CMK (cell line): Measurements from ENCODE around the gene SYNE3.

Experiments used
- DNase-seq: peaks from one replicate; pipeline ENCODE4 v3.0.0-alpha.2; 2010; ENCODE audit warnings: low read depth

The SYNE3 gene

DNA sequence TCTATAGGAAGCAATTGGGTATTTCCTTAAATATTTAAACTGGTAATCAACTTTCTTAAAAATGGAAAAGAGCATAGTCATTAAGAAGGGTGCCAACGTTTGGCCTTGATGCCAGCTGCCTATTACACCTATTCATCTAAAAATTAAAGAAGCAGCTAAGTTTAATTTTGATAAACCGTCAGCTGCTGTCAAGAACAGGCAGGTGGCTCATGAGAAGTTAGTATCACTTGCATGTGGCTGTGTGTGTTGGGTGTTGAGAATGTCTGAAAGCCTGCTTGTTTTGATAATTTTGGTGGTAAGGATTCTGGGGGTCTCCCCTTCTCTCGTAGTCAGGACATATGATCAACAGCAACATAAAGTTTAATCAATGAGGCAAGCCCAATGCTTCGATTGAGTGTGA lies 24.9 kb upstream of the SYNE3 start:
- no peak for DNase-seq

DNA sequence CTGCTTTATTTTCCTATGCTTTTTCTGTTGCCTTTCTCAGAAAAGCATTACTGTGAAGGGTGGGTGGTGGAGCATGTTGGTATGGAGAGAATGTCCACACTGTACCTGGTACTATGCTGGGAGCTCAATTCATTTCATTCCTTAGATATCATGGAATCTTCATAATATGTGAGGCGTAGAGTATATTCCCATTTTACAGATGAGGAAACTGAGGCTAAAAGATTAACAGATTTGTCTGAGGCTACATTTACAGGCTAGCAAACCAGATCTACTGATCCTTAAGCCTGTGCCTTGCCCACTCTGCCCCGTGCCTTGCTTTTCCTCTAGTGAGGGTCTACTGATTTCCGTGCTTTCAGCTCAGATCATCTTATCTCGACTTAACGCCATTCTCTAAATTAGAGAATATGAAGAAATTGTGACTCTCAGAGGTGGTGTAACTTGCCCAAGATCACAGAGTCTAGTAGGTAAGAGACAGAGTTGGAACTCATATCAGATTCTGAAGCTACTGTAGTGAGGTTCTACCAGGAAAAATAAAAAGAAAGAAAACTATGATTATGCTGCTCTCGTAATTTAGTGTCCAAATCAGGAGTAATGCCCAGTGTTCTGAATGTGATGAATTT lies 23.9 kb upstream of the SYNE3 start:
- DNase-seq, result no peak

DNA sequence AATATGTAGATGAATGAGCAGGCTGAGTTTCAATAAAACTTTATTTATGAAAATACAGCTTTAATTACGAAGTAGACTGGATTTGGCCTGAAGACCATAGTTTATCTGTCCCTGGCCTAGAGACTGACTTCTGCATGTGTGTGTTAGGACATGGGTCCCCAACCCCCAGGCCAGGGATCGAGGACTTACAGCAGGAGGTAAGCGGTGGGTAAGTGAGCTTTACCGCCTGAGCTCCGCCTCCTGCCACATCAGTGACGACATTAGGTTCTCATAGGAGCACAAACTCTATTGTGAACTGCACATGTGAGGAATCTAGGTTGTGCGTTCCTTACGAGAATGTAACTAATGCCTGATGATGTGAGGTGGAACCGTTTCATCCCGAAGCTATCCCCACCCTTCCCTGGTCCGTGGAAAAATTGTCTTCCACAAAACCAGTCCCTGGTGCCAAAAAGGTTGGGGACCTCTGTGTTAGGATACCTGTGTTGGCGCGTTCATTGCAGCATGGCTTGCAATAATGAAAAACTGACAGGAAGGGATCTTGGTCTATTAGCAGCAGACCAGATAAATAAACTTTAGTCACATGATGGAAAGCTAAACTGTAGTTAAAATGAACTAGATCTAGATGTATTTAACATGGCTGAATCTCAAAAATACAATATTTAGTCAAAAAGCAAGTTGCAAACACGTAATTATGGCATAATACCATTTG lies 22.5 kb upstream of the SYNE3 start:
- no peak for DNase-seq

DNA sequence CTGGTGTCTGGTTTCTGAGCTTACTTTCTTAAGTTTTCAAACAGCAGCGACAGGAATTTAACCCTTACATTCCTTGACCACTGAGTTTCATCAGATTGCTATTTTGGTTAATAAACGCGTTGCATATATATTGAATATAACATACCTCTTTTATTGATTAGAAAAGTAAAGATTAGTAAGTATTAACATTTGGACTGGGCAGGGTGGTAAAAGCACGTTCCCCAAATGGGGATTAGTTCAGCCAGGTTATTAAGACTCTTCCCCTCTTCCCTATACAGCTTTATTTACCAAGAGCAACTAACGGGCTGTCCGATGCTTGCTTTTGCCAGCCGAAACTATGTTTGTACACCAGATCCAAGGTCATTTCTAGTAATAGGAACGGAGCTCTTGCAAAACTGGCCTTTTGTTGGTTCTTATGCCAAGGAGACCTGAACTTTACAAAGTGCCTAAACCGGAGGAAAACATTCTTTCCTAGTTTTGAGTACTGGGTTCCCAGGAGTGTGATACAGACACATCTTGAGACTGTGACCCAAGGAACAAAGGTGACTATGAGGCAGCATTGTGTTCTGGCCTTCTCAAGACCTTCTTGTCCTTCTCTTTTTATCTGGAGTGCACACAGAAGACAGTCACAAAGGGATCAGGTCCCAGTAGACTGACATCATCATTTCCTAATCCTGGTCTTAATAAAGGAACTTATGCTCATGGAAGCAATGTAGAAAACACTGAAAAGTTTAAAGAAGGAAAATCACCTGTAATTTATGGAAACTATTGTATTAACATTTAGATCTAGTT lies 21.0 kb upstream of the SYNE3 start:
- DNase-seq, result no peak

DNA sequence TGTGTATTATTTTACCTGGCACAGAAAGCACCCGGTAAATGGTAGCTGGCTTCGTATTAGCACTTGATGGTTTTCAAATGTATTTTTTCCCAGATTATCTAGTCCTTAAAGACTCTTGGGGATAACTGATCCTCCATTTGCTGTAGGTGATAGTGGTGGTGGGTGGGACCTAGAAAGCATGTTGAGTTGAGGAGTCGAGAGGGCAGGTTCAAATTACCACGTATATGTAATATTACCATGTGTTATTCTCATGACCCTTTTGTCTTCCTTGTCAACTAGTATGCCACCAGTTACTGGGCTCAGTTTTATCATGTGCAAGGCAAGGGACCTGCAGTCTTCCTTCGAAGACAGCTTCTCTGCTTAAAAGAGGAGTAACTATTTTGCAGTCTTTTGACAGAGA lies 20.2 kb upstream of the SYNE3 start:
- no peak for DNase-seq

DNA sequence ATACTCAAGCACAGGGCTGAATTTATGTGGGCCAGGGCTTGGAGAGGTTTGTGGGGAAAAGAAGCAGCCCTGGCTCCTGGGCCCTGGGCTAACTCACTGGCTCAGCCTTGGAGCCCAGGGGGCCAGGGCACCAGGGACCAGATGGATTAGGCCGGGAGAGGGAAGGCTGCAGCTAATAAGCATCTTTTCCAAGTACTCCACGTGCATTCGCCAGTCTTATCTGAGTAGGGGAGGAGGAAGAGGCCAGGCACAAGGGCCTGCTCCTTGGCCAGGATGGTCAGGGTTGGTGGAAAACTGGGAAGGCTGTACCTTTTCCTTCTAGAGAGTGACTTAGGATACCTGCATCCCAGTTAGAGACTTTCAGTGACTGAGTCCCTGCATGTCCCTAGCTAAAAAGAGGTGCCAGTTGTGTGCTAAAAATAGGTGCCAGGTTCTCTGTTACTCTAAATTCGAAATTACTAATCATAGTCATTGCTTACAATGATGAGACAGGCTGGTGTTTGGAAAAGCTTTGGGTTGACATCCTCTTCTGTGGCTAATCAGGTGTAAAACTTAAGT lies 19.7 kb upstream of the SYNE3 start:
- no peak for DNase-seq

DNA sequence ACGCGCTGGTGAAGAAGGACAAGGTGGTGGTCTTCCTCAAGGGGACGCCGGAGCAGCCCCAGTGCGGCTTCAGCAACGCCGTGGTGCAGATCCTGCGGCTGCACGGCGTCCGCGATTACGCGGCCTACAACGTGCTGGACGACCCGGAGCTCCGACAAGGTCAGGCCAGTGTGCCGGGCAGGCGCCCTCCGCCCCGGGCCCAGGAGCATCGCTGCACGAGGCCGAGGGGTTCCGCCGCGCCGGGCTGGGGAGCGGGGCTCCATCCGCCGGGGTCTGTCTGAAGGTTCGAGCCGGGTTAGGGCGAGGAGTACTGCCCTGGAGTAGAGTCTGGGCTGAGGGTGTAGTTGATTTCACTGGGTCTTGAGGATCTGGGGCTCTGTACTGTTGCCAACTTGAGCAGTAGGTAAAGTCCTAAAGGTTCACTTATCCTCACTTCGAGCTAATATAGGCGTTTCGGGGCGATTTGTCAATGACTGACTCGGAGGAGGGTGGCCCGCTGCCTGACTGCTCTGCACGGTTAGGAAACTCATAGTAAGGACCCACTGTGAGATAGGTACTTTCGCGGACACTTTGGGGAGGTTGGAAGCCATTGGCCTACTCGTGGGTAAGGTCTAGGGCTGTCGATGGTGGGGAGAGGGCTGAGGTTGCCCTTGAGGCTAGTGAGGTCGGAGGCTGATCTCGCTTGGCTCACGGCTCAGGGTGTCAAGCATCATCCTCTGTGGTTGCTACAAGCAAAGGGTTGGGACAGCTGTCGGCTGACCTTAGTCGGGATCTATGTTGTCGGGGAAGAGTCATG lies 19.0 kb upstream of the SYNE3 start:
- no peak for DNase-seq

DNA sequence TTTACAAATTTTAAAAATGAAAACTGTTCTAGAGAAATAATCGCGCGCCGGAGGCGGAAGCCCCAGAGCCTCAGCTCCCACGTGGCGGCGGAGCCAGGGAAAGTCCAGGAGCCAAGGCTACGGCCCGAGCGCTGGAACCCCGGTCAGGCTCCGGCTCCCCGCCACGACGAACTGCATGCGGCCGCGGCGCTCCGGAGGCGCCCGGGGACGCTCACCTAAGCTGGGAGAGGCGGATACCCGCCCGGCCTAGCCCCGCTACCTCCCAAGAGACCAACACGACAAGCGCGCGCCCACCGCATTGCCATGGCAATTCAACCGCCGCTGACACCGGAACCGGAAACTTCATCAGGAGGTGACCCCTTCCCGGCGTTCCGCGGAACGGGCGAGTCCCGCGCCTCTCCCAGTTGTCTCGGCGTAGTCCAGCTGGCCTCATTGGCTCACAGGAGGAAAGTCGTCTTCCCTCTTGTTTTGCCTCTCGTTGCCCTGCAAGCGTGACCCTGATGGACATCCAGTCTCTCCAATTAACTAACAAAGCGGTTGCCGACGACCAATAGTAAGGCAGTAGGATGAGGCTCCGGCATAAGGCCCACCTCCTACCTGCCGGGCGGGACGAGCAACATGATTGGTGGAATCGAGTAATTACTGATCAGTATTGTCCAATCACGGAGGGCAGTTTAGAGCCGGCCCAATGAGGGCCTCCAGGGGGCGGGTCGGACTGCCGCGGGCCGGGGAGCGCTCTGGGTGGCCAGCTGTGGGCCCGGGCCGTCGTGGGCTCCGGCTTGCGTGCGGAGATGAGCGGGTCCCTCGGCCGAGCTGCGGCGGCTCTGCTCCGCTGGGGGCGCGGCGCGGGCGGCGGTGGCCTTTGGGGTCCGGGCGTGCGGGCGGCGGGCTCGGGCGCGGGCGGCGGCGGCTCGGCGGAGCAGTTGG lies 18.1 kb upstream of the SYNE3 start, which contains the start of gene GLRX5:
Gene GLRX5 (plus strand): TSS at position 752 of the 927 bp plus-strand sequence. CDS start 40 bp downstream, at position 792.
- DNase-seq, result peak; percentile 92

DNA sequence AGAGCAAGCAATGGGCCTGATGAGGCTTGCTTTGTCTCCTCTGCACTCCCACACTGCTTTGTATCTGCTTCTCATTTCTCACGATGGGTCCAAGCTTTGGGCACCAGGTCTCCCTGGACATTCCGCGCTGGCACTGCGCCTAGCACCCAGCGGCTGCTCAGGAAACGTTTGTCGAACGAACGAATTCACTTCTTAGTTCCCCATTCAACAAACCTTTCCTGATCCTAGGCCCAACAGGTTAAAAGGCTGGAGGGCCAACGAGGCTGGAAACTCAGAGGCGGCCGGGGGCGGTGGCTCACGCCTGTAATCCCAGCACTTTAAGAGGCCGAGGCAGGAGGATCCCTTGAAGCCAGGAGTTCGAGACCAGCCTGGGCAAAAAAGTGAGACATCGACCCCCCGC lies 17.4 kb upstream of the SYNE3 start:
- DNase-seq, result no peak

DNA sequence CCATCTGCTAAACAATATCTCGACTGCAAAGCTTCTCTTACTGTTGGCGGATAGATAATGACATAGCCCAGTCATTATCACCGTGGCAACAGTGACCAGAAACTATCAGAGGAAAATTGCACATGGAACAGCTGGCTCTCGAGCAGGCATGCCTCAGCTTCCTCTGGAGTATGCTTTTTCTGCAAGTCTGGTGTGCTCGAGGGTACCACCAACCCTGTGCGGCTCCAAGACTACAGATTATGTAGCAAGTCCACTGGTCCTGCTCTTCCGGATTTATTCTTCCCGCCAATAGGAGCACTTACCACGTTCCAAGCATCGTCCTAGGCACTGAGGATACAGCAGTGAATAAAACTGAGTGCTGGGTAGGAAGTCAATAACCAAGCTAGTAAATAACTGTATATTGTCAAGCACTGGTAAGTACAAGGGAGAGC lies 17.0 kb upstream of the SYNE3 start:
- DNase-seq, result no peak

DNA sequence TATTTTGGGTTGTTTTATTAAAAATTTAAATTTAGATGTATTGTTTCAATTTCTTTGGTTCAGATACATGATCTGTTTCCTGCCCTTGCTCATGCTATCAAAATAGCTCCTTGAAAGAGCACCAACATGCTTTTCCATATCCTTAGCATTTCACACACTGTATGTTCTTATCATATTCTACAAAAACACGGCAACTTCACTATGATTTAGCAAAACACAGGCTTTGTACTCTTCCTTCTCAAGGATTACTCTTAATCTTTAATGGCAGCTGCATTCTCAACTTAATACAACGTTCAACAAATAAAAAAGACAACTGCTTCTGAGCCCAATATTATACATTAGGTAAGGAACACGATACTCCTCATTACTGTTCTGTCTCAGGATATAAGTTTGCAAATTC lies 15.5 kb upstream of the SYNE3 start:
- no peak for DNase-seq

DNA sequence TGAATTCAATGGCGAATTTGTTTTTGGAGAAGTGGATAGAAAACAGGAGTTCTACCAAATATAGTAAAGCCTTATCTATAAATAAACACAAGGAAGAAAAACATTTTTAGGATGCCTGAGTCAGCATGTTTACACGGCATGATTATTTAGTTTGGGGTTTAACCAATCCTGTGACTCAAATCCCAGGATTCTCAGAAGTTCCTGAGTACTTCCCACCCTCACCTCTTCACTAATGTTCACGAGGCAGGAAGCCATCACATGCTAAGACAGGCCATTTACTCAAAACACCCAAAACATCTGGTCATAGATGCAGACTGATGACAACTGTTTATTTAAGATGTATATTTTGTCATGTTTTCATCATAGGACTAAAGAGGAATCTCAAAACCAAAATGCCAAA lies 15.0 kb upstream of the SYNE3 start:
- DNase-seq, result no peak

DNA sequence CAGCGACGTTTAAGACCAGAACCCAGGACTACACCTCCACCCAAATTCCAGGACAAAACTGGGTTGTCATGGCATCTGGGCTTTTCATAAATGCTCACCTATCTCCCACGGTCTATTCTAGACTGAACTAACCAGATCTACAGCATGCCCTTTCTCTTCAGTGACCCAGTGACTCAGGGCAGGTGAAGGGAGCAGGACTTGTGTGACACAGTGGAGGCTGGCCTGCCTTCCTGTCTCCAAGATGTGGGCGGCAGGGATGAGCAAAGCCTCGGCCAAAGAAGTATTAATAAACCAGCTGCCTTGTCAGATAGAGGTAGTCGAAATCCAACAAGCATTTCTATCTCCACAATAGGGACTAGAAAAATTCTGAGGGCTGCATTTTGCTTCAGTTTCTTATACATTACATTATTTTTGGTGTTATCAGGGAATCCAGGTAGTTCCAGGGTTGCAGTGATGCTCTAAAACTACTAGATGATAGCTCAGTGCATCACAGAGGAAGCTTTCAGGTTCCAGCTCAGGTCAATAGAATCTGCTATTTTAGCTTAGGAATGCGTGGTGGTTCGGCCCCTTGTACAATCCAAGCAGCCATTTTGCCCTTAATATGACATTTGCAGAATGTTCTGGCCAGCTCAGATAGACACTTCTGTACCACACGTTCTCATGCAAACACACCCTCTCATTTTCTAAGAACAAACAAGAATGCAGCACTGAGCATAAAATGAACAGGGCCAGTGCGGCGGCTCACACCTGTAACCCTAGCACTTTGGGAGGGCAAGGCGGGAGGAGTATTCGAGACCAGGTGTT lies 14.2 kb upstream of the SYNE3 start:
- DNase-seq, result no peak

DNA sequence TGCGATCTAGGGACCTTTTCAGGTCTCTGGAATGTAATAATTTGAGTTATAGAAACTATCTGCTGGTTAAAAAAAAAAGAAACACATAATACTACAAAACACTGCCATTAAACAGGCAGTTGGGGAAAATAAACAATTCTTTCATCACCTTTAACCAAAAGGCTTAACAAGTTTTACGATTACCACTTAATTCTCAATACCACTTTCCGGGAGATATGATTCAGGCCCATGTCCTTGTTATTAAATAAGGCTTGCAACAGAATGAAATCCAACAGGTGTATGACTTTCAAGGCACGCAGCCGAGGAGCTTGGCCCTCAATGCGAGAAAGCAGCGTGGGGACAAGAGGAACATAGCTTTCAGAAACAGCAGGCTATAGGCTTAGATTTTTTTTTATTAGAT lies 12.8 kb upstream of the SYNE3 start:
- no peak for DNase-seq

DNA sequence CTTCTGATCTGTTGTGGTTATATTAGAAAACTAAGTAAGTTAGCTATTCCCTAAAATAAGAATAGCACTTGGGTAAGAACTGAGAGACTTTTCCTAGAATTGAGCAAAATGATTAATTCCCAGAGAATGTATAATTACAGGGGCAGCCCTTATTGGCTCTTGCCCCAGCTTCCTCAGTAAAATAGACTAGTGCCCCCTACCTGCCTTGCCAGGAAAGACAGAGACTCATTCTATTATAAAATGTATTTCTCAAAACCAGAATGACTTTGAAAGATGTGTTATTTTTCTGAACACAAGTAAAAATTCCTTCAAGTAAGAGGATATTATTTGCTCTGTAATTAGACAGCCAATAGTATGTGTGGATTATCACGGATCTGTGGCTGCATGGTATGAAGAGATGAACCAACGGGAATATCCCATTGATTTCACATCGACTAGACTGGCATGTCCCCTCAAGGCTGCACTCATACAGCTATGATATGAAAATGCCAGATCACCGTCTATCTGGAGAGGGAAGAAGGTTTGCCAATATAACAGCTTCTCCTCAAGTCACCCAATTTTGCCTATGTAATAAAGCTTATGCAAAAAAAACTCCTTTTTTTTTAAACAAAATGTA lies 11.0 kb upstream of the SYNE3 start:
- no peak for DNase-seq

DNA sequence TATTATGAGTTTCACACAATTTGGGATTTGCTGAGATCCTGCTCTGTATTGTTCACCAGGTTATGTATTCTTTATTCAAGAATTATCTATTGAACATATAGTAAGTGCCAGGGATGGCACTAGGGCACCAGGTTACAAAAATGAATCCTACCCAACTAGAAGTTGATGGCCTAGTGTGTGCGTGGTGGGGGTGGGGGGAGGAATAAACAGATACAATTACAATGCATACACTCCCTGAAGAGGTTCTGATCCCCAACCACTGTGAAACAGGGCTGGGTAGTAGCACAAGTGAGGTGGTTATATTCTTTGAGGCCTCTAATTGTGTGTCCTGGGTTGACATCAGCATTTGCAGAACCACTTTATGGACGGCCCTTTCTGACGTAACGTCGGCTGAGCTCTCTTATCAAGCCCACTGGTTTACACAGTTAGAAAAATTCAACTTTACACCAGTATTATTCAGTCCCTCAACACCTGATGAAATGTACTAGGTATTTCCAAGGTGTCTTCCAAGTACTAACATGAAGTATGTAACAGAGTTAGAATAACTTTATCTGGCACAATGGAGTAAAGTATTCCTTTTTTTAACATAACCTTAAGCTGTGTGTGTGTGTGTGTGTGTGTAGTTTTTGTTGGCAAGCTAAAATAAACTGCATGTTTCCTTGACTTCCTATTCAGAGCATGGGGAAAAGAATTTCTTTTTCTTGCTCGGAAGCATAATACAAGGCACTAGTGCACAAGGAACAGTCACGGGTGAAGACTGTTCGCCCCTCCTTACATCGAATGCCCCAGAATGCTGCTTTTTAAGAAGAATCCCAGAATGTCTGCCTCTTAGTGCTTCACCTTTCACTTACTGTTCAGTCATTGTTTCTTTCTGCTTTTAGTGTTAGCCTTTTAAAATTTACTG lies 10.3 kb upstream of the SYNE3 start:
- DNase-seq, result no peak

DNA sequence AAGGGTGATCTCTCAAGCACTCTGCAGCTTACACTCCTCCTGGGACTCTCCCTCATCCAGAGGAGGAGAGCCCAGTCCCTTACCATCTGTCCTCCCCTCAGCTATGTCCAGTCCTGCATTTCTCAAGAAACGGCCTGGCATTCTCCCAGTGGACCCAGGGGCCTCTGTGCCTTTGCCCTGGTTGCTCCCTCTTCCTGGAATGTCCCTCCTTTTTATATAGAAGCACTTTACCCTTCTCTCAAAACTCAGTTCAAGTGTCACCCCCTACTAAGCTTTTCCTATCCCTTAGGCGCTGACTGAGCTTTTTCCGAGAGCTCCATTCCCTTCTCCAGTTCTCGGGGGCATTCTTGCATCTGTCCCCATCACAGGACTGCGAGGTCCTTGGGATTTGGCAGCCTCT lies 9.5 kb upstream of the SYNE3 start:
- DNase-seq, result no peak

DNA sequence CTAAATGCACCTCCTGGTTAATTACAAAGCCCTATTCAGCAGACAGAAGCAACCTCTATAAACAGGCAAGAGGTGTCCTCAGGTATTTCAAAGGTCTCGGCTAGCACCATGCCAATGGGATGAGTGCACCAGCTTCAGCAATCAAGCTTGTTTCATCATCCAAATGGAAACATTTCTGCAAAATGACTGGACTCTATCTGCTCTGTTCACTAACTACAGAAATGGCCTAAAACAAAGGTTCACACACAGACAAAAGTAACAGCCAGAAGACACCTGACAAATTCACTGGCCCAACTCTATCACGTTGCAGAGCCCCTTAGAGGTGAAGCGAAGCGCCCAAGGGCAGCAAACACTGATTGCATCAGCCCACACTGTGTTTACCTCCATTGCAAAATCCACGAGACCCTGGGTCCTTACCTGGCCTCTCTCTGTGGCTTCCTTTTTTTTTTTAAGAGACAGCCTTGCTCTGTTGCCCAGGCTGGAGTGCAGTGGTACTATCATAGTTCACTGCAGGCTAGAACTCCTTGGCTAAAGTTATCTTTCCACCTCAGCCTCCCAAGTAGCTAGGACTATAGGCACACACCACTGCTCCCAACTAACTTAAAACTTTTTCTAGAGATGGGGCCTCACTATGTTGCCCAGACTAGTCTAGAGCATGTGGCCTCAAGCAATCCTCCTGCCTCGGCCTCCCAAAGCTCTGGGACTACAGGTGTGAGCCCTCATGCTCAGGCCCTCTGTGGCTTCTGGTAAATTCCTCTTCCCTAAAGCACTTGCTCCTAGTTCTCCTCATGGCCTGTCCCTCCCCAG lies 8.5 kb upstream of the SYNE3 start:
- DNase-seq, result no peak
